Measurements from ENCODE around the gene UNC119.

UNC119 gene

GRCh38 chr17:28584434-28584833 is 32.0 kb upstream of the UNC119 start:
- H4K20me1 ChIP-seq (ENCODE audit: control insufficient read depth, insufficient read depth, low read depth, low read length), result no peaks in the 10 kb centered on the region
- no peaks in the 10 kb centered on the region for H3K9me3 ChIP-seq (ENCODE audit: control insufficient read depth, insufficient read depth, low read length)
- H3F3A ChIP-seq (ENCODE audit: control insufficient read depth, insufficient read depth), result peaks cover 10% of the 10 kb centered on the region
- no peaks in the 10 kb centered on the region for H3K9me2 ChIP-seq (replicated peaks; ENCODE audit: control insufficient read depth, low read length)
- H3K27ac ChIP-seq (ENCODE audit: low read depth, low read length), result no peak overlapping the region
- H3K36me3 ChIP-seq (ENCODE audit: control insufficient read depth, low read length), result peaks cover 92% of the 10 kb centered on the region
- H3K4me2 ChIP-seq (ENCODE audit: low read length), result no peak overlapping the region
- no peak overlapping the region for H3K4me3 ChIP-seq (ENCODE audit: low read length)
- peaks cover 9% of the 10 kb centered on the region; the same call in 1 of the 2 replicates for H3K79me2 ChIP-seq (ENCODE audit: control insufficient read depth, low read length)
- no peak for TF ChIP-seq EZH2phosphoT487 (IDR thresholded peaks at IDR 0.05; ENCODE audit: borderline replicate concordance, low read length)
- TF ChIP-seq, protein P1, sequence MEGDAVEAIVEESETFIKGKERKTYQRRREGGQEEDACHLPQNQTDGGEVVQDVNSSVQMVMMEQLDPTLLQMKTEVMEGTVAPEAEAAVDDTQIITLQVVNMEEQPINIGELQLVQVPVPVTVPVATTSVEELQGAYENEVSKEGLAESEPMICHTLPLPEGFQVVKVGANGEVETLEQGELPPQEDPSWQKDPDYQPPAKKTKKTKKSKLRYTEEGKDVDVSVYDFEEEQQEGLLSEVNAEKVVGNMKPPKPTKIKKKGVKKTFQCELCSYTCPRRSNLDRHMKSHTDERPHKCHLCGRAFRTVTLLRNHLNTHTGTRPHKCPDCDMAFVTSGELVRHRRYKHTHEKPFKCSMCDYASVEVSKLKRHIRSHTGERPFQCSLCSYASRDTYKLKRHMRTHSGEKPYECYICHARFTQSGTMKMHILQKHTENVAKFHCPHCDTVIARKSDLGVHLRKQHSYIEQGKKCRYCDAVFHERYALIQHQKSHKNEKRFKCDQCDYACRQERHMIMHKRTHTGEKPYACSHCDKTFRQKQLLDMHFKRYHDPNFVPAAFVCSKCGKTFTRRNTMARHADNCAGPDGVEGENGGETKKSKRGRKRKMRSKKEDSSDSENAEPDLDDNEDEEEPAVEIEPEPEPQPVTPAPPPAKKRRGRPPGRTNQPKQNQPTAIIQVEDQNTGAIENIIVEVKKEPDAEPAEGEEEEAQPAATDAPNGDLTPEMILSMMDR (IDR thresholded peaks at IDR 0.05; ENCODE audit: low read depth, low read length, poor library complexity, severe bottlenecking), result no peak
- no peaks in the 10 kb centered on the region for H3K27me3 ChIP-seq (ENCODE audit: control insufficient read depth, low read length)
- H3K4me1 ChIP-seq (ENCODE audit: control insufficient read depth, low read length), result no peaks in the 10 kb centered on the region

DNA sequence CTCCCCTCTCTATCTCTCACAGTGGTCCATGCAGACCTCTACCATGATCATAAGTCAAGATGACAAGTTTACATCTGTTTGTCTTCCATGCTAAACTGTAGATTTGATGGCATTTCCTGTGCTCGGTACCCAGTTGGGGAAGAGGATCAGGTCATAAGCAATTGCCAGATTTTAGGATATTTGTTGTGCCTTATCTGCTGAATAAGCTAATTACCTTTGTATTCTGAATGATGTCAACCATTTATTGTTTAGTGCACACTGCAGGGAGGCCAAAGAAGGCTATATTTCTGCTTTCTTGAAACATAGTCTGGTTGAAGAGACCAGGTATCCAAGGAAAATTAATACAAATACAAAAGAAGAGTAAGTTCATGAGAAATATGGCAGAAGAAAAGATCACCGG is 30.1 kb upstream of the UNC119 start:
- Histone ChIP-seq H3K27me3 (ENCODE audit: control insufficient read depth, low read length) (no peaks in the 10 kb centered on the region), H3K9me3 (ENCODE audit: control insufficient read depth, insufficient read depth, low read length) (no peaks in the 10 kb centered on the region), H3K79me2 (ENCODE audit: control insufficient read depth, low read length) (no peaks in the 10 kb centered on the region), H3K4me2 (ENCODE audit: low read length) (no peak overlapping the region), H3K4me1 (ENCODE audit: control insufficient read depth, low read length) (peaks cover 1% of the 10 kb centered on the region), H3K36me3 (ENCODE audit: control insufficient read depth, low read length) (peaks cover 95% of the 10 kb centered on the region), H3K9me2 (replicated peaks; ENCODE audit: control insufficient read depth, low read length) (no peaks in the 10 kb centered on the region), H3F3A (ENCODE audit: control insufficient read depth, insufficient read depth) (peaks cover 18% of the 10 kb centered on the region), H3K27ac (ENCODE audit: low read depth, low read length) (no peak overlapping the region), H3K4me3 (ENCODE audit: low read length) (no peak overlapping the region), H4K20me1 (ENCODE audit: control insufficient read depth, insufficient read depth, low read depth, low read length) (no peaks in the 10 kb centered on the region)
- TF ChIP-seq, protein P1 (IDR thresholded peaks at IDR 0.05; ENCODE audit: low read depth, low read length, poor library complexity, severe bottlenecking), result no peak
- TF ChIP-seq EZH2phosphoT487 (IDR thresholded peaks at IDR 0.05; ENCODE audit: borderline replicate concordance, low read length), result no peak

GRCh38 chr17:28580959-28581358 is 28.5 kb upstream of the UNC119 start:
- Histone ChIP-seq H3K4me1 (ENCODE audit: control insufficient read depth, low read length) (peaks cover 13% of the 10 kb centered on the region), H4K20me1 (ENCODE audit: control insufficient read depth, insufficient read depth, low read depth, low read length) (no peaks in the 10 kb centered on the region), H3K79me2 (ENCODE audit: control insufficient read depth, low read length) (no peaks in the 10 kb centered on the region), H3K4me3 (ENCODE audit: low read length) (no peak overlapping the region), H3F3A (ENCODE audit: control insufficient read depth, insufficient read depth) (peaks cover 20% of the 10 kb centered on the region), H3K36me3 (ENCODE audit: control insufficient read depth, low read length) (peaks cover 86% of the 10 kb centered on the region), H3K27ac (ENCODE audit: low read depth, low read length) (no peak overlapping the region), H3K27me3 (ENCODE audit: control insufficient read depth, low read length) (no peaks in the 10 kb centered on the region), H3K9me3 (ENCODE audit: control insufficient read depth, insufficient read depth, low read length) (no peaks in the 10 kb centered on the region), H3K4me2 (ENCODE audit: low read length) (no peak overlapping the region), H3K9me2 (replicated peaks; ENCODE audit: control insufficient read depth, low read length) (no peaks in the 10 kb centered on the region)
- no peak for TF ChIP-seq EZH2phosphoT487 (IDR thresholded peaks at IDR 0.05; ENCODE audit: borderline replicate concordance, low read length)
- TF ChIP-seq, protein P1 (IDR thresholded peaks at IDR 0.05; ENCODE audit: low read depth, low read length, poor library complexity, severe bottlenecking), result no peak
